ENCODE results near the gene ZNF32.

DNA sequence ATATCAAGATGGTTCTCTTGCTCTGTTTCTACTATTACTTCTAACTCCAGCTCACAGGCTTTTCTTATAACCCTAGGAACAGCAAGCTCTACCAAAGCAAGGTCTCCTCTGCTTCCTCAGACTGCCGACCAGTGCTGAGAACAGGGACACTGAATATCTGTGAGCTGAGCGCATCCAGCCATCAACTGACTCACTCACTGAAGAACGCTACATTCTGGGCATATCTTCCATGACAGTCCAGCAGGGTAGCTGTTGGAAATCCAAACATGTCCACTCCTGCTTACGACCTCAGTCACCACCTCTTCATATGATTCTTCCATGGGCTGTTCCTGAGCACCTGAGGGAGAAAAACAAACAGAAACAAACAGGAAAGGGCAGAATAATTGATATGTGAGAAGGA, 2.8 kb downstream of the ZNF32 start:
- TF ChIP-seq POLR2A (IDR thresholded peaks at IDR 0.05; ENCODE audit: low read length) (no peak), GATA1 (IDR thresholded peaks at IDR 0.05; ENCODE audit: low read depth, low read length) (no peak)
